ENCODE data around the gene NEURL1B.

Gene NEURL1B

GRCh38 chr5:172689801-172690200 lies 48.7 kb downstream of the NEURL1B start (continued):
- no peak for TF ChIP-seq PRDM2 (tag by site-specific recombination; IDR thresholded peaks at IDR 0.05; ENCODE audit: borderline replicate concordance)
- TF ChIP-seq ZNF488 (tag by site-specific recombination; IDR thresholded peaks at IDR 0.05) = no peak
- no peak for TF ChIP-seq ZNF362 (tag by site-specific recombination; IDR thresholded peaks at IDR 0.05)

- CTCF ChIA-PET = no interaction called here
- no peak overlapping the region for H3K4me3 ChIP-seq (ENCODE audit: low read depth, low read length)
Observed at GRCh38 chr5:172690258-172691075, 49.4 kb downstream of the NEURL1B start.

GRCh38 chr5:172691886-172692285 lies 50.8 kb downstream of the NEURL1B start:
- no peaks in the 10 kb centered on the region for H3K36me3 ChIP-seq (ENCODE audit: control insufficient read depth in 2 of 2, insufficient read depth in 1 of 2, low read length in 2 of 2)
- H3K4me3 ChIP-seq (ENCODE audit: low read depth, low read length) = no peak overlapping the region
- POLR2A ChIA-PET = no interaction called here
- H3K27ac ChIP-seq (ENCODE audit: extremely low read depth, low read depth, low read length) = no peak overlapping the region
- TF ChIP-seq ZNF292 (tag by site-specific recombination; IDR thresholded peaks at IDR 0.05; ENCODE audit: borderline replicate concordance, low read depth) = no peak
- peak; percentile 23; the same call in 1 of the 2 replicates for TF ChIP-seq GLIS1 (tag by site-specific recombination; IDR thresholded peaks at IDR 0.05)
- H3K4me1 ChIP-seq (ENCODE audit: control insufficient read depth, insufficient read depth, low read length) = no peaks in the 10 kb centered on the region
- CTCF ChIA-PET = interaction anchor here (0.7 to 1.1 kb wide), 3 partner anchors 210 to 358 kb away, joined by 3 to 4 read pairs (median 4); no protein-coding TSS in a partner anchor
- H3K9me3 ChIP-seq (ENCODE audit: control insufficient read depth, insufficient read depth, low read depth, low read length) = no peaks in the 10 kb centered on the region

More at GRCh38 chr5:172690258-172691075, 49.4 kb downstream of the NEURL1B start:
- Histone ChIP-seq H3K4me1 (ENCODE audit: control insufficient read depth, insufficient read depth, low read length) (no peaks in the 10 kb centered on the region), H3K36me3 (ENCODE audit: control insufficient read depth in 2 of 2, insufficient read depth in 1 of 2, low read length in 2 of 2) (no peaks in the 10 kb centered on the region), H3K9me3 (ENCODE audit: control insufficient read depth, insufficient read depth, low read depth, low read length) (no peaks in the 10 kb centered on the region), H3K27ac (ENCODE audit: extremely low read depth, low read depth, low read length) (no peak overlapping the region)
- peak; percentile 95 for TF ChIP-seq ZFP37 (tag by site-specific recombination; IDR thresholded peaks at IDR 0.05)
- no peak for TF ChIP-seq ZNF148 (tag by site-specific recombination; IDR thresholded peaks at IDR 0.05; ENCODE audit: borderline replicate concordance)
- POLR2A ChIA-PET = no interaction called here
